HCT116 (cell line): Measurements from ENCODE around the gene CRACR2A.

ENCODE experiments used
- CEBPB ChIP-seq: IDR thresholded peaks from 2 replicates; pipeline ENCODE4 v1.6.1; 2012; ENCODE audit warnings: low read depth
- CTCF ChIP-seq, 3 experiments: fragments of 200-600 bp in 1 of 3; sonication (generic) in 1 of 3; IDR thresholded peaks in 2 of 3; conservative IDR thresholded peaks in 1 of 3; 2 replicates each; pipeline ENCODE4 v1.5.1; 2012 to 2017; ENCODE audit warnings: low read depth in 2 of 3, low read length in 2 of 3, antibody characterized with exemption in 1 of 3, borderline replicate concordance in 1 of 3, control low read depth in 1 of 3, mild to moderate bottlenecking in 1 of 3, mixed read lengths in 1 of 3, mixed run types in 1 of 3, moderate library complexity in 1 of 3; ENCODE audit not compliant: insufficient read depth in 1 of 3
- EZH2 ChIP-seq: fragments of 200-600 bp; sonication (generic); IDR thresholded peaks from 2 replicates; pipeline ENCODE4 v1.6.1; 2017; ENCODE audit warnings: antibody characterized with exemption, mixed run types
- EZH2phosphoT487 ChIP-seq: fragments of 200-600 bp; IDR thresholded peaks from 2 replicates; pipeline ENCODE4 v1.6.1; 2018; ENCODE audit warnings: antibody characterized with exemption, borderline replicate concordance
- JUND ChIP-seq: IDR thresholded peaks from 2 replicates; pipeline ENCODE4 v1.6.1; 2012
- MAX ChIP-seq: IDR thresholded peaks from 2 replicates; pipeline ENCODE4 v1.6.1; 2012
- POLR2A ChIP-seq: IDR thresholded peaks from 2 replicates; pipeline ENCODE4 v1.7.0; 2011; ENCODE audit warnings: borderline replicate concordance; ENCODE audit not compliant: insufficient read depth, insufficient read length; ENCODE audit errors: extremely low read depth
- POLR2AphosphoS5 ChIP-seq: IDR thresholded peaks from 2 replicates; pipeline ENCODE4 v1.6.1; 2011; ENCODE audit warnings: mild to moderate bottlenecking, low read depth, low read length, moderate library complexity
- RAD21 ChIP-seq: IDR thresholded peaks from 2 replicates; pipeline ENCODE4 v1.6.1; 2012; ENCODE audit warnings: low read depth, mild to moderate bottlenecking
- REST ChIP-seq: IDR thresholded peaks from 2 replicates; pipeline ENCODE4 v1.6.1; 2012; ENCODE audit warnings: low read depth
- SP1 ChIP-seq: IDR thresholded peaks from 2 replicates; pipeline ENCODE4 v1.6.1; 2012; ENCODE audit warnings: low read depth
- TCF7L2 ChIP-seq: IDR thresholded peaks from 2 replicates; pipeline ENCODE4 v1.7.0; 2011; ENCODE audit warnings: borderline replicate concordance, inconsistent platforms; ENCODE audit not compliant: insufficient read depth, insufficient read length; ENCODE audit errors: extremely low read depth
- ZNF274 ChIP-seq: fragments of 200-500 bp; sonication (Bioruptor generic); IDR thresholded peaks from 2 replicates; pipeline ENCODE4 v1.6.1; 2014; ENCODE audit warnings: mild to moderate bottlenecking, low read depth, low read length, inconsistent platforms

- TF ChIP-seq CEBPB (no peak), EZH2phosphoT487 (no peak), CTCF (IDR thresholded peaks at IDR 0.05 in 2 of 3, conservative IDR thresholded peaks at IDR 0.05 in 1 of 3; ENCODE audit: borderline replicate concordance in 1 of 3, insufficient read depth in 1 of 3, low read depth in 2 of 3, low read length in 2 of 3) (no peak), REST (no peak), JUND (no peak), SP1 (no peak), EZH2 (no peak), POLR2A (no peak), POLR2AphosphoS5 (no peak), TCF7L2 (no peak), RAD21 (no peak), MAX (no peak), ZNF274 (no peak)
Measured at GRCh38 chr12:3768911-3769447, 16.1 kb upstream of the CRACR2A start.
